Measurements from ENCODE around the gene KAZN.

Gene KAZN

GRCh38 chr1:14648896-14649855 lies 50.7 kb downstream of the KAZN start:
- no peak for DNase-seq

GRCh38 chr1:14649976-14650375 lies 51.5 kb downstream of the KAZN start:
- no peak for DNase-seq

GRCh38 chr1:14650951-14651350 lies 52.5 kb downstream of the KAZN start:
- no peak for DNase-seq

GRCh38 chr1:14652840-14653239 lies 54.4 kb downstream of the KAZN start:
- no peak for DNase-seq

GRCh38 chr1:14653461-14653960 lies 55.0 kb downstream of the KAZN start:
- no peak for DNase-seq

- no peak for DNase-seq
These were observed 56.1 kb downstream of the KAZN start for GRCh38 chr1:14654554-14654953.

GRCh38 chr1:14655385-14655784 lies 56.9 kb downstream of the KAZN start:
- DNase-seq = no peak

- DNase-seq = no peak
These were observed 58.0 kb downstream of the KAZN start for GRCh38 chr1:14656384-14656937.

- no peak for DNase-seq
These were observed 60.2 kb downstream of the KAZN start for GRCh38 chr1:14658642-14659041.

- no peak for DNase-seq
These were observed 61.4 kb downstream of the KAZN start for GRCh38 chr1:14659913-14660312.

GRCh38 chr1:14660801-14661200 lies 62.3 kb downstream of the KAZN start:
- no peak for DNase-seq

- DNase-seq = no peak
These were observed 62.7 kb downstream of the KAZN start for GRCh38 chr1:14661222-14661621.

GRCh38 chr1:14662116-14662515 lies 63.6 kb downstream of the KAZN start:
- no peak for DNase-seq

- DNase-seq = no peak
These were observed 65.3 kb downstream of the KAZN start for GRCh38 chr1:14663773-14664172.

- no peak for DNase-seq
These were observed 67.9 kb downstream of the KAZN start for GRCh38 chr1:14666373-14666772.

GRCh38 chr1:14666962-14667650 lies 68.6 kb downstream of the KAZN start:
- no peak for DNase-seq

- no peak for DNase-seq
These were observed 69.1 kb downstream of the KAZN start for GRCh38 chr1:14667651-14667984.

GRCh38 chr1:14668538-14668937 lies 70.1 kb downstream of the KAZN start:
- no peak for DNase-seq

GRCh38 chr1:14672005-14672404 lies 73.5 kb downstream of the KAZN start:
- DNase-seq = no peak

- DNase-seq = no peak
These were observed 75.5 kb downstream of the KAZN start for GRCh38 chr1:14674030-14674429.

- no peak for DNase-seq
These were observed 77.9 kb downstream of the KAZN start for GRCh38 chr1:14676400-14676799.

- no peak for DNase-seq
These were observed 78.9 kb downstream of the KAZN start for GRCh38 chr1:14677292-14677971.

GRCh38 chr1:14678011-14678638 lies 79.6 kb downstream of the KAZN start:
- DNase-seq = no peak

All from KG1 (cell line).